Activated CD8-positive, alpha-beta memory T cell treated with anti-CD3 and anti-CD28 coated beads, Interleukin-2, amount 50 U/mL, for 24 hours (primary cell): ENCODE results near the gene MUC3A.

Experiments used
- DNase-seq: peaks from one replicate; pipeline ENCODE4 v3.0.0-alpha.2; 2020; ENCODE audit errors: extremely low read depth

Gene MUC3A

GRCh38 chr7:100944138-100944537, 5.2 kb upstream of the MUC3A start:
- DNase-seq = no peak

DNA sequence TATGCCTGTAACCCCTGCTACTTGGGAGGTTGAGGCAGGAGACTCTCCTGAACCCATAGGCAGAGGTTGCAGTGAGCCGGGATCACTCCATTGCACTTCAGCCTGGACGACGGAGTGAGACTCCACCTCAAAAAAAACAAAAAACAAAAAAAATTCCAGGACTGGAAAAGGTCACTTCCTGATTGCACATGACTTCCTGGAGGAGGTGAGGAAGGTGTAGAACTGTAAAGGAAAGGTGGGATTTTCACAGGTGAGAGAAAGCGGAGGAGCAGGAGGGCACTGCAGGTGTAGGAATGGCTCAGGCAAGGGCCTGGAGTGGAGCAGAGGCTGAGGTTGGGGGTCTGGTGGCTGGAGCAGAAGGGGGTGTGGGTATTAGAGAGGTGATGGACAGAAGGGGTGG, 3.2 kb upstream of the MUC3A start:
- DNase-seq = no peak

DNA sequence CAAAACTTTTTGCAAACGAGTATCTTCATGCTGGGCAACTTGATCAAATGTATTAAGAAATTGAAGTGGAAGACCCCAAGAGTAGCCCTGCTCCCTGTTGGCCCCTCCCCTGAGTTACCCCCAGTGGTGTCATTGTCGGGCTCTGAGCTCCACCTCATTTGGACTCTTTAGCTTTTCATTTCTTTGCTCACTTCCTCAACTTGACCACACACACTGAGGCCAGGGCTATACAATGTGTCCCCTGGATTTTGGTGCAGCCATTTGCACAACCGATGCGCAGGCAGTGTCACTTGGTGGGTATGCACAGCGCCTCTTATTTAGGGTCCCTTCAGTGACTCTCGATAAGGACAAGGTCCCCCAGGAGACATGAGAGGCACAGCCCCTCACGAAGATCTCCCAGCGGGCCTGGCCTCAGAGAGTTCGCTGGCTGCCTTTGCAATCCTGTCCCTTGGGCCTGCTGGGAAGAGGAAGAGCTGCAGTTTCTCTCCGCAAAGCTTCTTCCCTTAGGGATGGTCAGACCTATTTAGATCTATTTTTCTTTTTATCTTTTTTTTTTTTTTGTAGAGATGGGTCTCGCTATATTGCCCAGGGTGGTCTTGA, 2.5 kb upstream of the MUC3A start:
- no peak for DNase-seq

GRCh38 chr7:100947792-100948191, 1.5 kb upstream of the MUC3A start:
- no peak for DNase-seq

DNA sequence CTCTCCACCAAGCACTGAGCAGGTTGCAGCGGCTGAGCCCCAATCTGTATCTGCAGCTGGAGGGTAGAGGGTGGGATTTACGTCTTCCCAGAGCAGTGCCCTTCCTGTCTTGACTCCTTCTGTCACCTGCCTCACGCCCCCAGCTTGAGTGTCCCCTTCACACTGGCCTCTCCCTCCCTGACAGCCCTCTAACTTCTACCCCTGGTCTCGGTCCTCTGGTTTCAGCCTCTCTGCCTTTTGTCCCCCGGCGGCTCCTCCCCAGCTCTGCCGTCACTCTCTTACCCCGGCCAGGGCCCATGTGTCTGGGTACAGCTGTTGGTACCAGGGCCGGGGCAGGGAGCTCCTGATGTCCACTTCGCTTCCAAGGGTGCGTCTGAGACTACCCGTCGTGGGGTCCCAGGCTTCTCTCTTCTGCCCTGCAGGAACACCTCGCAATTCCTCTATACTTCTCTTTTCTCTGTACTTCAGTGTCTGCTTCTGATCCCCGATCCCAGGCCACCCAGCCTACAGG, 654 bp downstream of the MUC3A start:
- no peak for DNase-seq

GRCh38 chr7:100951172-100951571, 1.8 kb downstream of the MUC3A start:
- no peak for DNase-seq

DNA sequence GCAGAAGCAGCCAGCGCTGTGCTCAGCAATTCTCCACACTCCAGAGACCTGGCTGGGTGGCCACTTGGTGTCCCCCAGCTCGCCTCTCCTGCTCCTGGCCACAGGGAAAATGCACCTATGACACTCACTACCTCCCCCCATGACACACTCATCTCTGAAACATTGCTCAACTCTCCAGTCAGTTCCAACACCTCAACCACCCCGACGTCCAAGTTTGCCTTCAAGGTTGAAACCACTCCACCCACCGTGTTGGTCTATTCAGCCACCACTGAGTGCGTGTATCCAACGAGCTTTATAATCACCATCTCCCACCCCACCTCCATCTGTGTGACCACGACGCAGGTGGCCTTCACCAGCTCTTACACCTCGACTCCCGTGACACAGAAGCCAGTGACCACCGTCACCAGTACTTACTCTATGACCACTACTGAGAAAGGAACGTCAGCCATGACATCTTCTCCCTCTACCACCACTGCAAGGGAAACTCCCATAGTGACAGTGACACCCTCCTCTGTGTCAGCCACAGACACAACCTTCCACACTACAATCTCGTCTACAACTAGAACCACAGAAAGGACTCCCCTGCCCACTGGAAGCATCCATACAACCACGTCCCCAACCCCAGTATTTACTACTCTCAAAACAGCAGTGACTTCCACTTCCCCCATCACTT, 2.7 kb downstream of the MUC3A start:
- DNase-seq = no peak

DNA sequence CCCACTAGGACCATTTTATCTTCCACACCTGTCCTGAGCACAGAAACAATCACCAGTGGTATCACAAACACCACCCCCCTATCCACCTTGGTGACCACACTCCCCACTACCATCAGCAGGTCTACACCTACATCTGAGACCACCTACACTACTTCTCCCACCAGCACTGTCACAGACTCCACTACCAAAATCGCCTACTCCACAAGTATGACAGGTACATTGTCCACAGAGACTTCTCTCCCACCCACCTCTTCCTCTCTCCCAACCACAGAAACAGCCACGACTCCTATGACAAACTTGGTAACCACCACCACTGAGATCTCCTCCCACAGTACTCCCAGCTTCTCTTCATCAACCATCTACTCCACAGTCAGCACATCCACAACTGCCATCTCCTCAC, 3.3 kb downstream of the MUC3A start:
- DNase-seq = no peak

GRCh38 chr7:100957832-100958421, 8.6 kb downstream of the MUC3A start:
- no peak for DNase-seq

- DNase-seq = no peak
Observed at GRCh38 chr7:100959894-100960293, 10.6 kb downstream of the MUC3A start.

DNA sequence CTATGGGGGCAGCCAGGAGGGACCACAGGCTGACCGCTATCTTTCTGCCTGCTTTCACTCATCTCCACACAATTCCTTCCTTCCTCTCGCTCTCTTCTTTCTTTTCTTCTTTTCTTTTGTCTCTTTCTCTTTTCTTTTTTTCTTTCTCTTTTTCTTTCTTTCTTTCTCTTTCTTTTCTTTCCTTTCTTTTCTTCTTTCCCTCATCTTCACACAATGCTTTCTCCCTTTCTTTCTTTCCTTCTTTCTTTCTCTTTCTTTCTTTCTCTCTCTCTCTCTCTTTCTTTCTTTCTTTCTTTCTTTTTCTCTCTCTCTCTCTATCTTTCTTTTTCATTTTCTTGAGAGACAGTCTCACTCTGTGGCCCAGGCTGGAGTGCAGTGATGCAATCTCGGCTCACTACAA, 13.2 kb downstream of the MUC3A start:
- no peak for DNase-seq

- DNase-seq = no peak
Observed at GRCh38 chr7:100963386-100963785, 14.1 kb downstream of the MUC3A start.

DNA sequence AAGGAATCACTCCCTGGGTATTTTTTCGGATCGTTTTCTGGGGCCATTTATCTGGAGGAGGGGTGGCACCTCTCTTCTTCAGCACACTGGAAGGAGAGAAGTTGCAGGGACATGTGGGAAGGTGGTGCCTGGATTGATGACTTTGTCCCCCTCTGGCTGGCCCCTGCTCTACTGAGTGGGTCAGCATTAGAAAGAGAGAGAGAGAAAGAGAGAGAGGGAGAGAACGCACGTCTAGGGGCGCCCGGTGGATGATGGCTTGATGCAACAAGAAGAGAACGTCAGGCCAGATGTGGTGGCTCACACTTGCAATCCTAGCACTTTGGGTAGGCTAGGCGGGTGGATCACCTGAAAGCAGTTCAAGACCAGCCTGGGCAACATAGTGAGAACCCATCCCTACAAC, 14.5 kb downstream of the MUC3A start:
- DNase-seq = no peak

GRCh38 chr7:100964630-100965029, 15.3 kb downstream of the MUC3A start:
- DNase-seq = no peak

GRCh38 chr7:100965045-100965722, 15.8 kb downstream of the MUC3A start:
- no peak for DNase-seq

- peak; percentile 25 for DNase-seq
Observed at GRCh38 chr7:100965723-100966541, 16.6 kb downstream of the MUC3A start.

GRCh38 chr7:100966542-100967291, 17.4 kb downstream of the MUC3A start:
- no peak for DNase-seq

- DNase-seq = no peak
Observed at GRCh38 chr7:100967292-100967863, 18.0 kb downstream of the MUC3A start.

DNA sequence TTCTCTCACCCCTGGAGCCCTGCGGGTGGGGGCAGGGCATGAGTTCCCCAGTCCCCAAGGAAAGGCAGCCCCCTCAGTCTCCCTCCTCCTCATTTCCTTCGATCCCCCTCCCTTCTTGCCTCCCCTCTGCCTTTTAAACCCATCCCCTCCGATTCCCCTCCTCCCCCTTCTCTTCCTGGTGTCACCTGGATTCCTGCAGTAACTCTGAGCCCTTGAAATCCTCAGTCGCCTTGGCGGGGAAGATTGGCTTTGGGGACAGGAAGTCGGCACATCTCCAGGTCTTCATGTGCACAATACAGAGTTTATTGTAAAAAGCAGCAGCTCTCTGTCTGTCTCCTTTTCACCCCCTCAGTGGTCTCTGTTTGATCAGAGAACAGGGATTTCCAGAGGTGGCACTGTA, 18.7 kb downstream of the MUC3A start:
- no peak for DNase-seq

GRCh38 chr7:100968650-100969049, 19.3 kb downstream of the MUC3A start:
- DNase-seq = no peak
